Measurements from ENCODE around the gene GRIN3B.

Gene GRIN3B

DNA sequence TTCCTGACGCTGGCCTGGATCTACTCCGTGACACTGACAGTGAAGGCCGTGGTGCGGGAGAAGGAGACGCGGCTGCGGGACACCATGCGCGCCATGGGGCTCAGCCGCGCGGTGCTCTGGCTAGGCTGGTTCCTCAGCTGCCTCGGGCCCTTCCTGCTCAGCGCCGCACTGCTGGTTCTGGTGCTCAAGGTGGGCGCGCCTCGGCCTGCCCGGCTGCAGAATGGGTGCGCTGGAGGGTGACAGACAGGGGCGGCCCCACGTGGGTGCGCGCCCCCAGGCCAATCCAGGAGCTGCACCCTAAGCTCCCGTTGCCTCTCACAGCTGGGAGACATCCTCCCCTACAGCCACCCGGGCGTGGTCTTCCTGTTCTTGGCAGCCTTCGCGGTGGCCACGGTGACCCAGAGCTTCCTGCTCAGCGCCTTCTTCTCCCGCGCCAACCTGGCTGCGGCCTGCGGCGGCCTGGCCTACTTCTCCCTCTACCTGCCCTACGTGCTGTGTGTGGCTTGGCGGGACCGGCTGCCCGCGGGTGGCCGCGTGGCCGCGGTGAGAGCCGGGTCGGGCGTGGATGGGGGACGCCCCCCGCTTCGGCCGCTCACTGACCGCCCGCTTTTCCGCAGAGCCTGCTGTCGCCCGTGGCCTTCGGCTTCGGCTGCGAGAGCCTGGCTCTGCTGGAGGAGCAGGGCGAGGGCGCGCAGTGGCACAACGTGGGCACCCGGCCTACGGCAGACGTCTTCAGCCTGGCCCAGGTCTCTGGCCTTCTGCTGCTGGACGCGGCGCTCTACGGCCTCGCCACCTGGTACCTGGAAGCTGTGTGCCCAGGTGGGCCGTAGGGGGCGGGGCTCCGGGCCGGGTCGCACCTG, 46.8 kb downstream of the GRIN3B start:
- no peaks in the 10 kb centered on the region for H3K79me2 ChIP-seq (ENCODE audit: control insufficient read depth, insufficient read depth, low read length, poor library complexity)
- H4K12ac ChIP-seq (ENCODE audit: low read depth, low read length) = no peak overlapping the region

DNA sequence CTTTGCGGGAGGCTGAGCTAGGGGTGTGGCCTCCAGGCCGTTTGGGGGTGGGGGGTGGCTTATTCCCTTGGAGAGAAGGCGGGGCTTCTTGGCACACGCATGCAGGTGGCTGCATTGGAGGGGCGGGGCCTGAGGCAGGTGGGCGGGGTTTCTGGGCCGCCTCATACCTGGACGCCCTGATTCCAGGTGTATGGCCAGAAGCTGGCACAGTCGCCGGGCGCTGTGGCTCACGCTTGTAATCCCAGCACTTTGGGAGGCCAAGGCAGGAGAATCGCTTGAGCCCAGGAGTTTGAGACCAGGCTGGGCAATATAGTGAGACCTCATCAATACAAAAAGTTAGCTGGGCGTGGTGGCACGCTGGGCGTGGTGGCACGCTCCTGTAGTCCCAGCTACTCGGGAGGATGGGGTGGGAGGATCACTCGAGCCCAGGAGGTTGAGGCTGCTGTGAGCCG, 47.5 kb downstream of the GRIN3B start:
- Histone ChIP-seq H2BK5ac (ENCODE audit: low read depth, low read length, poor library complexity) (no peak overlapping the region), H2BK120ac (ENCODE audit: insufficient read depth, low read length, poor library complexity) (no peak overlapping the region), H3K9ac (ENCODE audit: low read length) (no peak overlapping the region), H3K9me3 (ENCODE audit: insufficient read depth, low read depth, low read length) (peaks cover 9% of the 10 kb centered on the region), H3K79me1 (ENCODE audit: low read length) (no peaks in the 10 kb centered on the region), H3K4me2 (ENCODE audit: low read length) (no peak overlapping the region), H3K79me2 (ENCODE audit: control insufficient read depth, insufficient read depth, low read length, poor library complexity) (no peaks in the 10 kb centered on the region), H2AK5ac (ENCODE audit: low read length) (no peak overlapping the region), H3K14ac (ENCODE audit: low read length) (no peak overlapping the region), H4K8ac (ENCODE audit: low read depth, low read length) (no peak overlapping the region), H3K4ac (ENCODE audit: low read depth, low read length) (no peak overlapping the region), H3K23ac (ENCODE audit: low read length) (no peak overlapping the region), H3K18ac (ENCODE audit: low read length) (no peak overlapping the region), H3K36me3 (ENCODE audit: control insufficient read depth in 1 of 2, insufficient read depth in 2 of 2, low read length in 2 of 2) (peaks cover 21 to 23% of the 10 kb centered on the region in 2 experiments), H3K27ac (ENCODE audit: low read depth, low read length) (no peak overlapping the region), H4K12ac (ENCODE audit: low read depth, low read length) (no peak overlapping the region), H2AFZ (ENCODE audit: insufficient read depth, low read length, poor library complexity) (no peak overlapping the region), H3K27me3 (ENCODE audit: insufficient read depth, low read length) (no peaks in the 10 kb centered on the region), H4K91ac (ENCODE audit: low read depth, low read length) (no peak overlapping the region), H3K4me3 (ENCODE audit: low read depth, low read length) (no peak overlapping the region), H3K4me1 (ENCODE audit: control insufficient read depth in 1 of 2, insufficient read depth in 2 of 2, low read length in 2 of 2) (no peaks in the 10 kb centered on the region), H2BK12ac (ENCODE audit: low read length) (no peak overlapping the region)
- no CpG with 5 or more reads among the region's 20 CpGs for WGBS (ENCODE audit: extremely low coverage, insufficient coverage, insufficient read length)
- DNase-seq = no peak

More for the DNA sequence above, 46.8 kb downstream of the GRIN3B start:
- Histone ChIP-seq H2BK5ac (ENCODE audit: low read depth, low read length, poor library complexity) (no peak overlapping the region), H2AFZ (ENCODE audit: insufficient read depth, low read length, poor library complexity) (no peak overlapping the region), H3K4me3 (ENCODE audit: low read depth, low read length) (no peak overlapping the region), H3K79me1 (ENCODE audit: low read length) (no peaks in the 10 kb centered on the region), H3K23ac (ENCODE audit: low read length) (no peak overlapping the region), H3K14ac (ENCODE audit: low read length) (no peak overlapping the region), H3K4me1 (ENCODE audit: control insufficient read depth in 1 of 2, insufficient read depth in 2 of 2, low read length in 2 of 2) (no peaks in the 10 kb centered on the region), H3K9me3 (ENCODE audit: insufficient read depth, low read depth, low read length) (peaks cover 9% of the 10 kb centered on the region), H3K9ac (ENCODE audit: low read length) (no peak overlapping the region), H4K8ac (ENCODE audit: low read depth, low read length) (no peak overlapping the region), H3K27ac (ENCODE audit: low read depth, low read length) (no peak overlapping the region), H3K4ac (ENCODE audit: low read depth, low read length) (no peak overlapping the region), H3K4me2 (ENCODE audit: low read length) (no peak overlapping the region), H2BK120ac (ENCODE audit: insufficient read depth, low read length, poor library complexity) (no peak overlapping the region), H4K91ac (ENCODE audit: low read depth, low read length) (no peak overlapping the region), H2AK5ac (ENCODE audit: low read length) (no peak overlapping the region), H3K36me3 (ENCODE audit: control insufficient read depth in 1 of 2, insufficient read depth in 2 of 2, low read length in 2 of 2) (peaks cover 27 to 28% of the 10 kb centered on the region in 2 experiments), H2BK12ac (ENCODE audit: low read length) (no peak overlapping the region), H3K18ac (ENCODE audit: low read length) (no peak overlapping the region), H3K27me3 (ENCODE audit: insufficient read depth, low read length) (no peaks in the 10 kb centered on the region)
- DNase-seq = no peak
- no CpG with 5 or more reads among the region's 77 CpGs for WGBS (ENCODE audit: extremely low coverage, insufficient coverage, insufficient read length)

- Histone ChIP-seq H3K4ac (ENCODE audit: low read depth, low read length) (no peak overlapping the region), H2AK5ac (ENCODE audit: low read length) (no peak overlapping the region), H4K8ac (ENCODE audit: low read depth, low read length) (no peak overlapping the region), H2BK120ac (ENCODE audit: insufficient read depth, low read length, poor library complexity) (no peak overlapping the region), H3K4me1 (ENCODE audit: control insufficient read depth in 1 of 2, insufficient read depth in 2 of 2, low read length in 2 of 2) (no peaks in the 10 kb centered on the region), H3K79me2 (ENCODE audit: control insufficient read depth, insufficient read depth, low read length, poor library complexity) (no peaks in the 10 kb centered on the region), H3K27ac (ENCODE audit: low read depth, low read length) (no peak overlapping the region), H3K23ac (ENCODE audit: low read length) (no peak overlapping the region), H3K18ac (ENCODE audit: low read length) (no peak overlapping the region), H3K27me3 (ENCODE audit: insufficient read depth, low read length) (no peaks in the 10 kb centered on the region), H3K4me3 (ENCODE audit: low read depth, low read length) (no peak overlapping the region), H3K9ac (ENCODE audit: low read length) (no peak overlapping the region), H4K91ac (ENCODE audit: low read depth, low read length) (no peak overlapping the region), H2AFZ (ENCODE audit: insufficient read depth, low read length, poor library complexity) (no peak overlapping the region), H4K12ac (ENCODE audit: low read depth, low read length) (no peak overlapping the region), H2BK12ac (ENCODE audit: low read length) (no peak overlapping the region), H3K9me3 (ENCODE audit: insufficient read depth, low read depth, low read length) (peaks cover 9% of the 10 kb centered on the region), H2BK5ac (ENCODE audit: low read depth, low read length, poor library complexity) (no peak overlapping the region), H3K79me1 (ENCODE audit: low read length) (no peaks in the 10 kb centered on the region), H3K36me3 (ENCODE audit: control insufficient read depth in 1 of 2, insufficient read depth in 2 of 2, low read length in 2 of 2) (peaks cover 20 to 32% of the 10 kb centered on the region in 2 experiments), H3K14ac (ENCODE audit: low read length) (no peak overlapping the region), H3K4me2 (ENCODE audit: low read length) (no peak overlapping the region)
- DNase-seq = no peak
- WGBS (ENCODE audit: extremely low coverage, insufficient coverage, insufficient read length) = no CpG with 5 or more reads among the region's 17 CpGs
Observed at GRCh38 chr19:1049106-1049505, 48.9 kb downstream of the GRIN3B start.

DNA sequence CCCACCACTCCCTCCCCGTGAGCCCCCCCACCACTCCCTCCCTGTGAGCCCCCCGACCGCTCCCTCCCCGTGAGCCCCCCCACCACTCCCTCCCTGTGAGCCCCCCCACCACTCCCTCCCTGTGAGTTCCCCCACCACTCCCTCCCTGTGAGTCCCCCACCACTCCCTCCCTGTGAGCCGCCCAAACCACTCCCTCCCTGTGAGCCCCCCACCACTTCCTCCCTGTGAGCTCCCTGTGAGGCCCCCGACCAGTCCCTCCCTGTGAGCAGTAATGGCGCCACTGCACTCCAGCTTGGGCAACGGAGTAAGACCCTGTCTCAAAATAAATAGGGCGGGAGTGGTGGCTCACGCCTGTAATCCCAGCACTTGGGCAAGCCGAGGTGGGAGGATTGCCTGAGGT, 49.6 kb downstream of the GRIN3B start:
- Histone ChIP-seq H3K79me1 (ENCODE audit: low read length) (no peaks in the 10 kb centered on the region), H3K4me3 (ENCODE audit: low read depth, low read length) (no peak overlapping the region), H3K27me3 (ENCODE audit: insufficient read depth, low read length) (no peaks in the 10 kb centered on the region), H2AFZ (ENCODE audit: insufficient read depth, low read length, poor library complexity) (no peak overlapping the region), H3K18ac (ENCODE audit: low read length) (no peak overlapping the region), H2BK5ac (ENCODE audit: low read depth, low read length, poor library complexity) (no peak overlapping the region), H3K23ac (ENCODE audit: low read length) (no peak overlapping the region), H3K9ac (ENCODE audit: low read length) (no peak overlapping the region), H4K8ac (ENCODE audit: low read depth, low read length) (no peak overlapping the region), H3K14ac (ENCODE audit: low read length) (no peak overlapping the region), H4K12ac (ENCODE audit: low read depth, low read length) (no peak overlapping the region), H3K79me2 (ENCODE audit: control insufficient read depth, insufficient read depth, low read length, poor library complexity) (no peaks in the 10 kb centered on the region), H3K4me1 (ENCODE audit: control insufficient read depth in 1 of 2, insufficient read depth in 2 of 2, low read length in 2 of 2) (no peaks in the 10 kb centered on the region), H2BK12ac (ENCODE audit: low read length) (no peak overlapping the region), H3K9me3 (ENCODE audit: insufficient read depth, low read depth, low read length) (peaks cover 9% of the 10 kb centered on the region), H2AK5ac (ENCODE audit: low read length) (no peak overlapping the region), H2BK120ac (ENCODE audit: insufficient read depth, low read length, poor library complexity) (no peak overlapping the region), H3K36me3 (ENCODE audit: control insufficient read depth in 1 of 2, insufficient read depth in 2 of 2, low read length in 2 of 2) (peaks cover 22 to 32% of the 10 kb centered on the region in 2 experiments), H3K4ac (ENCODE audit: low read depth, low read length) (no peak overlapping the region), H4K91ac (ENCODE audit: low read depth, low read length) (no peak overlapping the region), H3K4me2 (ENCODE audit: low read length) (no peak overlapping the region), H3K27ac (ENCODE audit: low read depth, low read length) (no peak overlapping the region)
- no CpG with 5 or more reads among the region's 11 CpGs for WGBS (ENCODE audit: extremely low coverage, insufficient coverage, insufficient read length)
- DNase-seq = no peak

All from trophoblast cell (in vitro differentiated cells and primary cell).